ENCODE data around the gene MED12L.

The MED12L gene

DNA sequence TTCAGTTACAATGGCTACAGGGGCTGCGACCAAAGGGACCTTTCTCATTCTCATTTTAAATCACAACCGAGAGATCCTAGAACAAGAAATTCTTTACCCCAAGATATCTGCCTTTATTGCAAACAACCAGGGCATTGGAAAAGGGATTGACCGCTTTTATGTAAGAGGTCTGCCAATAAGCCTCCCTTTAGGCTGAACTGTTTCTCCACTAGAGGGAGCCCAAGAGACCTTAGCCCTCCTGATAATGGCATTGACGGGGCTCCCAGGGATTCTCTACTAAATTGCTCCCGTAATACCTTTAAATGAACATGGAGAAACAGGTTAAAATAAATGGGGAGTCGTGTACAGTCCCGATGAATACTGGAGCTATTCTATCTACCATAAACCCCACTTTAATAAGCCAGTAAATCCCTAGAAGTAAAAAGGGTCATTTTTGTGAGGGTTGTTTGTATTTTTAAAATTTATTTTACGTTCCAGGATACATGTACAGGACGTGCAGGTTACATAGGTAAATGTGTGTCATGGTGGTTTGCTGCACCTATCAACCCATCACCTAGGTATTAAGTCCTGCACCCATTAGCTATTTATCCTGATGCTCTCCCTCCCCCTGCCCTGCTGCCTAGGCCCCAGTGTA lies 382.9 kb downstream of the MED12L start:
- no peak for TF ChIP-seq TCF4 (CRISPR knock-in tag; IDR thresholded peaks at IDR 0.05; ENCODE audit: borderline replicate concordance)
- TF ChIP-seq ESRRG (CRISPR knock-in tag; IDR thresholded peaks at IDR 0.05): no peak
- TF ChIP-seq, protein P1, sequence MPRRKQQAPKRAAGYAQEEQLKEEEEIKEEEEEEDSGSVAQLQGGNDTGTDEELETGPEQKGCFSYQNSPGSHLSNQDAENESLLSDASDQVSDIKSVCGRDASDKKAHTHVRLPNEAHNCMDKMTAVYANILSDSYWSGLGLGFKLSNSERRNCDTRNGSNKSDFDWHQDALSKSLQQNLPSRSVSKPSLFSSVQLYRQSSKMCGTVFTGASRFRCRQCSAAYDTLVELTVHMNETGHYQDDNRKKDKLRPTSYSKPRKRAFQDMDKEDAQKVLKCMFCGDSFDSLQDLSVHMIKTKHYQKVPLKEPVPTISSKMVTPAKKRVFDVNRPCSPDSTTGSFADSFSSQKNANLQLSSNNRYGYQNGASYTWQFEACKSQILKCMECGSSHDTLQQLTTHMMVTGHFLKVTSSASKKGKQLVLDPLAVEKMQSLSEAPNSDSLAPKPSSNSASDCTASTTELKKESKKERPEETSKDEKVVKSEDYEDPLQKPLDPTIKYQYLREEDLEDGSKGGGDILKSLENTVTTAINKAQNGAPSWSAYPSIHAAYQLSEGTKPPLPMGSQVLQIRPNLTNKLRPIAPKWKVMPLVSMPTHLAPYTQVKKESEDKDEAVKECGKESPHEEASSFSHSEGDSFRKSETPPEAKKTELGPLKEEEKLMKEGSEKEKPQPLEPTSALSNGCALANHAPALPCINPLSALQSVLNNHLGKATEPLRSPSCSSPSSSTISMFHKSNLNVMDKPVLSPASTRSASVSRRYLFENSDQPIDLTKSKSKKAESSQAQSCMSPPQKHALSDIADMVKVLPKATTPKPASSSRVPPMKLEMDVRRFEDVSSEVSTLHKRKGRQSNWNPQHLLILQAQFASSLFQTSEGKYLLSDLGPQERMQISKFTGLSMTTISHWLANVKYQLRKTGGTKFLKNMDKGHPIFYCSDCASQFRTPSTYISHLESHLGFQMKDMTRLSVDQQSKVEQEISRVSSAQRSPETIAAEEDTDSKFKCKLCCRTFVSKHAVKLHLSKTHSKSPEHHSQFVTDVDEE (CRISPR knock-in tag; IDR thresholded peaks at IDR 0.05): no peak
- no peak for TF ChIP-seq ISL1 (CRISPR knock-in tag; IDR thresholded peaks at IDR 0.05)
- peak; percentile 96 for ATAC-seq

DNA sequence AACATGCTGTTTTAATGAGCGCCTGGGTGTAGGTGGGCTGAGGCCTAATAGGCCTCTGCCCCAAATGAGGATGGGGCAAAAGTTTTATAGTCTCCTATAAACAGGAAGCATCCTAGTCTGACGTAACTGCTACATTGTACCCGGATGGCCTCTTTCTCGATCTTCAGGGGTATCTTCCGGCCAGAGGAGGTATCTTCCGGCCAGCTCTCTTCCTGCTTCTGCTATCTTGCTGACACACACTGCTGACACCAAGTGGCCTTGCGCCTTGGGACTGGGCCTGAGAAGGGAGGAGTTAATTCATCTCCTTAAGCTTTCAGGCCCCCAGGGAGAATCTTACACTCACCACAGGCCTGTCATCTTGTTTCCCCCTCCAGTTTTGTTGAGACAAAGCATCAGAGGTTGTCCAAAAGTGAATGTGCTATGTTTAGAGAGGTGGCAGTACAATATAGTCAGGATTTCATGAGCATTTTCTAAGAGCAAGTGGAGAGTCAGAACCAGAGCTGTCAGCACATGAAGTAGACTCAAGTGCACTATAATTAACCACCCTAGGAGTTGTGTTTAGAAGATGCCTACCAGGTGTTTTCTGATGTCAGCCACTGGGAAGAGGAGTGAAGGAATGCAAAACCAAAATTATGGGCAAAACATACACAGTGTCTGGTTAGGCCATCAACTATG lies 391.0 kb downstream of the MED12L start:
- no peak for ATAC-seq
- TF ChIP-seq, protein P2, sequence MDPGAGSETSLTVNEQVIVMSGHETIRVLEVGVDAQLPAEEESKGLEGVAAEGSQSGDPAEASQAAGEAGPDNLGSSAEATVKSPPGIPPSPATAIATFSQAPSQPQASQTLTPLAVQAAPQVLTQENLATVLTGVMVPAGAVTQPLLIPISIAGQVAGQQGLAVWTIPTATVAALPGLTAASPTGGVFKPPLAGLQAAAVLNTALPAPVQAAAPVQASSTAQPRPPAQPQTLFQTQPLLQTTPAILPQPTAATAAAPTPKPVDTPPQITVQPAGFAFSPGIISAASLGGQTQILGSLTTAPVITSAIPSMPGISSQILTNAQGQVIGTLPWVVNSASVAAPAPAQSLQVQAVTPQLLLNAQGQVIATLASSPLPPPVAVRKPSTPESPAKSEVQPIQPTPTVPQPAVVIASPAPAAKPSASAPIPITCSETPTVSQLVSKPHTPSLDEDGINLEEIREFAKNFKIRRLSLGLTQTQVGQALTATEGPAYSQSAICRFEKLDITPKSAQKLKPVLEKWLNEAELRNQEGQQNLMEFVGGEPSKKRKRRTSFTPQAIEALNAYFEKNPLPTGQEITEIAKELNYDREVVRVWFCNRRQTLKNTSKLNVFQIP (CRISPR knock-in tag; IDR thresholded peaks at IDR 0.05; ENCODE audit: borderline replicate concordance, low read depth): no peak
- no peak for TF ChIP-seq ZFP30 (CRISPR knock-in tag; IDR thresholded peaks at IDR 0.05)
- no peak for TF ChIP-seq ESRRG (CRISPR knock-in tag; IDR thresholded peaks at IDR 0.05)
- no peak for TF ChIP-seq ZNF8 (CRISPR knock-in tag; IDR thresholded peaks at IDR 0.05)
- TF ChIP-seq, protein P3, sequence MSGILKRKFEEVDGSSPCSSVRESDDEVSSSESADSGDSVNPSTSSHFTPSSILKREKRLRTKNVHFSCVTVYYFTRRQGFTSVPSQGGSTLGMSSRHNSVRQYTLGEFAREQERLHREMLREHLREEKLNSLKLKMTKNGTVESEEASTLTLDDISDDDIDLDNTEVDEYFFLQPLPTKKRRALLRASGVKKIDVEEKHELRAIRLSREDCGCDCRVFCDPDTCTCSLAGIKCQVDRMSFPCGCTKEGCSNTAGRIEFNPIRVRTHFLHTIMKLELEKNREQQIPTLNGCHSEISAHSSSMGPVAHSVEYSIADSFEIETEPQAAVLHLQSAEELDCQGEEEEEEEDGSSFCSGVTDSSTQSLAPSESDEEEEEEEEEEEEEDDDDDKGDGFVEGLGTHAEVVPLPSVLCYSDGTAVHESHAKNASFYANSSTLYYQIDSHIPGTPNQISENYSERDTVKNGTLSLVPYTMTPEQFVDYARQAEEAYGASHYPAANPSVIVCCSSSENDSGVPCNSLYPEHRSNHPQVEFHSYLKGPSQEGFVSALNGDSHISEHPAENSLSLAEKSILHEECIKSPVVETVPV (CRISPR knock-in tag; IDR thresholded peaks at IDR 0.05): no peak
- TF ChIP-seq ZNF70 (CRISPR knock-in tag; IDR thresholded peaks at IDR 0.05): no peak
- no peak for TF ChIP-seq PPARA (CRISPR knock-in tag; IDR thresholded peaks at IDR 0.05; ENCODE audit: borderline replicate concordance)
- TF ChIP-seq CSDC2 (CRISPR knock-in tag; IDR thresholded peaks at IDR 0.05): no peak
- no peak for TF ChIP-seq ISL1 (CRISPR knock-in tag; IDR thresholded peaks at IDR 0.05)
- no peak for TF ChIP-seq ZNF565 (CRISPR knock-in tag; conservative IDR thresholded peaks at IDR 0.05; ENCODE audit: low read depth)
- TF ChIP-seq, protein P4, sequence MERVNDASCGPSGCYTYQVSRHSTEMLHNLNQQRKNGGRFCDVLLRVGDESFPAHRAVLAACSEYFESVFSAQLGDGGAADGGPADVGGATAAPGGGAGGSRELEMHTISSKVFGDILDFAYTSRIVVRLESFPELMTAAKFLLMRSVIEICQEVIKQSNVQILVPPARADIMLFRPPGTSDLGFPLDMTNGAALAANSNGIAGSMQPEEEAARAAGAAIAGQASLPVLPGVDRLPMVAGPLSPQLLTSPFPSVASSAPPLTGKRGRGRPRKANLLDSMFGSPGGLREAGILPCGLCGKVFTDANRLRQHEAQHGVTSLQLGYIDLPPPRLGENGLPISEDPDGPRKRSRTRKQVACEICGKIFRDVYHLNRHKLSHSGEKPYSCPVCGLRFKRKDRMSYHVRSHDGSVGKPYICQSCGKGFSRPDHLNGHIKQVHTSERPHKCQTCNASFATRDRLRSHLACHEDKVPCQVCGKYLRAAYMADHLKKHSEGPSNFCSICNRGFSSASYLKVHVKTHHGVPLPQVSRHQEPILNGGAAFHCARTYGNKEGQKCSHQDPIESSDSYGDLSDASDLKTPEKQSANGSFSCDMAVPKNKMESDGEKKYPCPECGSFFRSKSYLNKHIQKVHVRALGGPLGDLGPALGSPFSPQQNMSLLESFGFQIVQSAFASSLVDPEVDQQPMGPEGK (CRISPR knock-in tag; IDR thresholded peaks at IDR 0.05; ENCODE audit: borderline replicate concordance): no peak
- TF ChIP-seq BACH2 (CRISPR knock-in tag; IDR thresholded peaks at IDR 0.05; ENCODE audit: borderline replicate concordance): no peak
- no peak for TF ChIP-seq TCF4 (CRISPR knock-in tag; IDR thresholded peaks at IDR 0.05; ENCODE audit: borderline replicate concordance)
- no peak for TF ChIP-seq OSR1 (CRISPR knock-in tag; IDR thresholded peaks at IDR 0.05)
- TF ChIP-seq RARB (CRISPR knock-in tag; IDR thresholded peaks at IDR 0.05): no peak

DNA sequence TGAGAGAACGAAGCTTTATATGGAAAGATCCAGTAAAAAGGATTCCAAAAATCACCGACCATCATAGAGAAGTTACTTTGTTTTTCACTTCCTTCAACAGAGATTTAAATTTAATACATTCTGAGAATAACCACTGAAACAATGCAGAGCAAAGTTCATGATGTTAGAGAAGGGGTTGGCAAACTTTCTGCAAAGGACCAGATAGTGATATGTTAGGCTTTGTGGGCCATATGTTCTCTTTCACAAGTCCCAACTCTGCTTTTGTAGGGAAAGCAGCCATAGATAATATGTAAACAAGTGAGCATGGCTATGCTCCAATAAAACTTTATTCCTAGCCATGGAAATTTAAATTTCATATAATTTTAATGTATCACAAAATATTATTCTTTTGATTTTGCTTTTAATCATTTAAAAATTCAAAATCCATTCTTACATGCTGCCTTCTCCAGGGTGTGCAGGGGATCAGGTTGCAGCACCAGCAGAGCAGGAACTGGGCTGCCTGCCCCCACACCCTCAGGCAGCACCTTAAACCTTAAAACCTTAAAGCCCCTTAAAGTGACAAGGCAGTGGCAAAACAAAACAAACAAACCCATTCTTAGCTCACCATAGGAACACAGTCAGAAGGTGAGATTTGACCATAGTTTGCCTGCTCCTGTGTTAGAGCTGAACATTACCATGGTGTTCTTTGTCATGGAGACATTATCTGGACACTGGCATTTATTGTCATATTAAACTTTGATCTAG lies 392.3 kb downstream of the MED12L start:
- peak; percentile 20; the same call in 1 of the 3 replicates for ATAC-seq
- TF ChIP-seq ARNTL (CRISPR knock-in tag; IDR thresholded peaks at IDR 0.05; ENCODE audit: borderline replicate concordance, low read depth) (no peak), ZNF565 (CRISPR knock-in tag; conservative IDR thresholded peaks at IDR 0.05; ENCODE audit: low read depth) (no peak), ESRRG (CRISPR knock-in tag; IDR thresholded peaks at IDR 0.05) (no peak), GLIS3 (CRISPR knock-in tag; IDR thresholded peaks at IDR 0.05) (no peak), SNAI2 (CRISPR knock-in tag; IDR thresholded peaks at IDR 0.05) (no peak)
